K562 (cell line): ENCODE data around the gene CENPN. TPM values are rescaled to one million over a fixed set of nuclear protein-coding genes. Genes with fewer than 3 reads are reported as not detected.

Experiments used
- ATAC-seq: fragments of 200-7000 bp; cut with Tn5 transposase; 3 replicates; pipeline ENCODE4 v1.9.1; 2020; ENCODE audit warnings: moderate library complexity
- BruUV-seq: library from RNA; stranded (reverse); fragments of 400-500 nt; replicated peaks from 2 replicates; lab custom pipeline; 2021; lab: Mats Ljungman, UMichigan
- CTCF ChIA-PET: fragments of 300-600 bp; formaldehyde crosslinking; extraction: SDS; loops from one replicate; lab custom pipeline; 2021; ENCODE audit warnings: low intra/inter-chr PET ratio; lab: Yijun Ruan, JAX
- POLR2A ChIA-PET: fragments of 300-600, 350-650 bp; sonication (Branson Sonifier 250); formaldehyde crosslinking; extraction: SDS; loops from one replicate; lab custom pipeline; 2021; ENCODE audit warnings: antibody characterized with exemption, inconsistent platforms; lab: Yijun Ruan, JAX
- DNase-seq, 4 experiments: peaks; one replicate each; pipeline versions ENCODE4 v3.0.0 to v3.0.0-alpha.2; 2011 to 2018; ENCODE audit warnings: low spot score in 3 of 4, mixed read lengths in 3 of 4; ENCODE audit errors: extremely low read depth in 1 of 4
- FAIRE-seq: peaks from 2 replicates; lab custom pipeline; 2011; peaks lifted over from hg19 to GRCh38; lab: Jason Lieb, UNC
- H2AFZ ChIP-seq: 2 replicates; pipeline ENCODE4 v1.6.0; 2011; ENCODE audit warnings: low read depth, low read length, control low read depth, inconsistent platforms
- H3K27ac ChIP-seq: fragments of 200-600 bp; 3 replicates; pipeline ENCODE4 v1.8.0; 2011; ENCODE audit warnings: low read depth, mild to moderate bottlenecking, control low read depth, inconsistent platforms, low read length, moderate library complexity, mixed read lengths; ENCODE audit errors: extremely low read depth
- H3K27me3 ChIP-seq, 2 experiments: fragments of 300-600 bp in 1 of 2; 2 replicates in 1 of 2; 3 replicates in 1 of 2; pipeline versions ENCODE4 v1.6.0 to v1.8.0; 2011; ENCODE audit warnings: inconsistent platforms in 2 of 2, low read length in 2 of 2, mild to moderate bottlenecking in 1 of 2, mixed read lengths in 1 of 2, moderate library complexity in 1 of 2; ENCODE audit not compliant: control insufficient read depth in 2 of 2, insufficient read depth in 2 of 2
- H3K36me3 ChIP-seq: fragments of 300-600 bp; 3 replicates; pipeline ENCODE4 v1.8.0; 2011; ENCODE audit warnings: mild to moderate bottlenecking, low read length, inconsistent platforms; ENCODE audit not compliant: control insufficient read depth, insufficient read depth
- H3K4me1 ChIP-seq, 2 experiments: fragments of 200-600 bp in 1 of 2; replicated peaks in 1 of 2; 2 replicates in 1 of 2; 3 replicates in 1 of 2; pipeline versions ENCODE4 v1.5.1 to v1.8.0; 2011; ENCODE audit warnings: inconsistent platforms in 2 of 2, low read length in 2 of 2, mild to moderate bottlenecking in 1 of 2, mixed read lengths in 1 of 2, moderate library complexity in 1 of 2; ENCODE audit not compliant: control insufficient read depth in 2 of 2, insufficient read depth in 2 of 2
- H3K4me2 ChIP-seq: 2 replicates; pipeline ENCODE4 v1.6.1; 2011; ENCODE audit warnings: low read length, control low read depth, inconsistent platforms, mixed read lengths; ENCODE audit not compliant: insufficient read depth
- H3K4me3 ChIP-seq: fragments of 200-600 bp; sonication (generic), shearing (Covaris generic); 2 replicates; pipeline ENCODE4 v1.5.1; 2016; ENCODE audit warnings: control low read depth, inconsistent platforms
- H3K79me2 ChIP-seq: fragments of 200-600 bp; 3 replicates; pipeline ENCODE4 v1.8.0; 2011; ENCODE audit warnings: low read length, inconsistent platforms; ENCODE audit not compliant: control insufficient read depth, insufficient read depth
- H3K9ac ChIP-seq, 2 experiments: 2 replicates each; pipeline versions ENCODE4 v1.6.0 to v1.6.1; 2011; ENCODE audit warnings: low read depth in 2 of 2, low read length in 2 of 2, control low read depth in 1 of 2, inconsistent platforms in 1 of 2, mild to moderate bottlenecking in 1 of 2, mixed read lengths in 1 of 2; ENCODE audit not compliant: insufficient read depth in 1 of 2
- H3K9me1 ChIP-seq: one replicate; pipeline ENCODE4 v1.6.0; 2011; ENCODE audit warnings: inconsistent platforms, mild to moderate bottlenecking, low read length, moderate library complexity; ENCODE audit not compliant: control insufficient read depth, insufficient read depth
- H3K9me3 ChIP-seq: replicated peaks from 2 replicates; pipeline ENCODE4 v1.5.1; 2011; ENCODE audit warnings: low read depth, low read length, inconsistent platforms; ENCODE audit not compliant: control insufficient read depth, insufficient read depth
- H4K20me1 ChIP-seq: replicated peaks from 2 replicates; pipeline ENCODE4 v1.6.1; 2011; ENCODE audit warnings: low read length, inconsistent platforms, mixed read lengths; ENCODE audit not compliant: control insufficient read depth, insufficient read depth
- AFF1 ChIP-seq, 2 experiments: fragments of 450-650 bp; IDR thresholded peaks; 2 replicates each; pipeline ENCODE4 v1.6.1; 2018; ENCODE audit warnings: mild to moderate bottlenecking in 2 of 2, low read depth in 1 of 2; ENCODE audit not compliant: partially characterized antibody in 2 of 2
- ATF3 ChIP-seq, 2 experiments: fragments of 450-650 bp in 1 of 2; sonication (generic) in 1 of 2; formaldehyde crosslinking in 1 of 2; IDR thresholded peaks in 1 of 2; conservative IDR thresholded peaks in 1 of 2; 2 replicates each; pipeline versions ENCODE4 v1.6.1 to v1.8.1; 2016 to 2023; ENCODE audit warnings: mild to moderate bottlenecking in 2 of 2, moderate library complexity in 2 of 2, inconsistent platforms in 1 of 2, missing genetic modification reagents in 1 of 2
- CEBPG ChIP-seq, 3 experiments: fragments of 200-800 bp in 1 of 3; sonication (Bioruptor generic) in 1 of 3; sonication (generic) in 1 of 3; formaldehyde crosslinking in 1 of 3; IDR thresholded peaks in 2 of 3; conservative IDR thresholded peaks in 1 of 3; 2 replicates each; pipeline versions ENCODE4 v1.6.1 to v1.8.0; 2016 to 2022; ENCODE audit warnings: missing compliant biosample characterization in 2 of 3, missing genetic modification characterization in 2 of 3, mild to moderate bottlenecking in 1 of 3, missing genetic modification reagents in 1 of 3
- CHCHD3 ChIP-seq: fragments of 250-450 bp; sonication (Bioruptor Pico); IDR thresholded peaks from 2 replicates; pipeline ENCODE4 v2.1.2; 2022; ENCODE audit warnings: mild to moderate bottlenecking
- FOXA3 ChIP-seq, 2 experiments: fragments of 450-650 bp in 1 of 2; sonication (generic) in 1 of 2; formaldehyde crosslinking; IDR thresholded peaks in 1 of 2; conservative IDR thresholded peaks in 1 of 2; 2 replicates each; pipeline versions ENCODE4 v1.4.0 to v1.8.0; 2020 to 2022; ENCODE audit warnings: mild to moderate bottlenecking in 2 of 2, missing genetic modification reagents in 1 of 2
- LARP7 ChIP-seq: fragments of 450-650 bp; IDR thresholded peaks from 2 replicates; pipeline ENCODE4 v1.6.1; 2016
- ZFX ChIP-seq: sonication (generic); formaldehyde crosslinking; IDR thresholded peaks from 2 replicates; pipeline ENCODE4 v1.8.0; 2022; ENCODE audit warnings: mild to moderate bottlenecking, missing genetic modification reagents, moderate library complexity
- ZNF589 ChIP-seq: fragments of 200-800 bp; sonication (Bioruptor generic); IDR thresholded peaks from 2 replicates; pipeline ENCODE4 v1.6.1; 2016; ENCODE audit warnings: low read depth, missing genetic modification characterization, missing compliant biosample characterization
- ZNF717 ChIP-seq: fragments of 250-450 bp; sonication (Bioruptor Pico); IDR thresholded peaks from 2 replicates; pipeline ENCODE4 v1.5.0; 2021
- WGBS: fragments of 100-300 bp; shearing (Covaris generic); methylation state at CpG from one replicate; pipeline ENCODE4 v1.1.6; 2016; ENCODE audit warnings: low coverage, mixed read lengths; ENCODE audit not compliant: insufficient coverage; ENCODE audit errors: missing lambda C conversion rate; 5-methylcytosine and 5-hydroxymethylcytosine counted together
- in situ Hi-C: fragments of 300-500 bp; cut with MboI; formaldehyde crosslinking; loops from 4 replicates; pipeline ENCODE4 v1.15.0; 2018; ENCODE audit warnings: inconsistent platforms, mixed read lengths
- intact Hi-C: fragments of 100-400 bp; cut with micrococcal nuclease; formaldehyde crosslinking; loops from 2 replicates; pipeline ENCODE4 v1.14.2; 2022
- polyA plus RNA-seq, 8 experiments: library from polyadenylated mRNA; depleted of rRNA in 4 of 8; stranded (reverse) in 5 of 8; unstranded in 3 of 8; fragments of >200 nt; fragmentation: Nextera tagmentation in 2 of 8; fragmentation: Illumina TruSeq in 1 of 8; extraction: Ambion mirVana in 2 of 8; extraction: Trizol in 1 of 8; gene quantifications; 2 replicates each; pipeline versions ENCODE4 v1.2.1 to v1.2.3, GENCODE V29; 2011 to 2014; ENCODE audit warnings: inconsistent platforms in 1 of 8, missing spikeins in 1 of 8
- total RNA-seq, 7 experiments: library from RNA; depleted of rRNA in 6 of 7; stranded (reverse); fragments of >200 nt in 6 of 7; fragmentation: Illumina TruSeq in 2 of 7; extraction: Trizol in 2 of 7; gene quantifications; 2 replicates each; pipeline versions ENCODE4 v1.2.1 to v1.2.3, GENCODE V29; 2011 to 2021; ENCODE audit warnings: low replicate concordance in 1 of 7
- TF ChIP-seq, protein P1 (sequence below): fragments of 200-800 bp; sonication (Bioruptor generic); IDR thresholded peaks from 2 replicates; pipeline ENCODE4 v1.6.1; 2017; ENCODE audit warnings: missing genetic modification characterization, missing compliant biosample characterization

The CENPN gene
- total and polyA plus RNA-seq, 9 of the 15 experiments (the other 6 are each of a cell fraction or from before 2014, with no cell fraction given) = 92.3 to 384 (median 140) TPM

- TF ChIP-seq AFF1 (IDR thresholded peaks at IDR 0.05; ENCODE audit: low read depth in 1 of 2, partially characterized antibody in 2 of 2) = no peak
- TF ChIP-seq LARP7 = no peak
Observed at GRCh38 chr16:81003064-81003463, 4.0 kb upstream of the CENPN start (continued).

GRCh38 chr16:81003610-81004460, 3.2 kb upstream of the CENPN start:
- no TSS peak for BruUV-seq
- Histone ChIP-seq H4K20me1 (peaks cover 22% of the 10 kb centered on the region), H3K4me2 (peak overlapping the region; percentile 97), H2AFZ (no peak overlapping the region), H3K9ac (peak overlapping the region in 1 of 2 experiments; percentile 66; a peak in 2 of 4 replicates), H3K9me3 (no peaks in the 10 kb centered on the region)
- FAIRE-seq = no peak
- 51% methylated on average over 11 of the region's 11 CpGs for WGBS
- in situ Hi-C loops = loop anchor here (25.0 kb wide), 1 partner anchor 733 kb away; no protein-coding TSS in a partner anchor
- no peak for TF ChIP-seq FOXA3 (CRISPR knock-in tag; conservative IDR thresholded peaks at IDR 0.05 in 1 of 2, IDR thresholded peaks at IDR 0.05 in 1 of 2)
- no peak for TF ChIP-seq ZNF717 (CRISPR knock-in tag)
- TF ChIP-seq ATF3 (IDR thresholded peaks at IDR 0.05) = 0 out of 2 replicates have a peak, but pooled peaks have one; percentile 32
- TF ChIP-seq ATF3 (CRISPR knock-in tag; conservative IDR thresholded peaks at IDR 0.05) = no peak
- 0 out of 2 replicates have a peak, but pooled peaks have one; percentile 14 for TF ChIP-seq ZFX (CRISPR knock-in tag)
- TF ChIP-seq CHCHD3 = no peak
- TF ChIP-seq, protein P1, sequence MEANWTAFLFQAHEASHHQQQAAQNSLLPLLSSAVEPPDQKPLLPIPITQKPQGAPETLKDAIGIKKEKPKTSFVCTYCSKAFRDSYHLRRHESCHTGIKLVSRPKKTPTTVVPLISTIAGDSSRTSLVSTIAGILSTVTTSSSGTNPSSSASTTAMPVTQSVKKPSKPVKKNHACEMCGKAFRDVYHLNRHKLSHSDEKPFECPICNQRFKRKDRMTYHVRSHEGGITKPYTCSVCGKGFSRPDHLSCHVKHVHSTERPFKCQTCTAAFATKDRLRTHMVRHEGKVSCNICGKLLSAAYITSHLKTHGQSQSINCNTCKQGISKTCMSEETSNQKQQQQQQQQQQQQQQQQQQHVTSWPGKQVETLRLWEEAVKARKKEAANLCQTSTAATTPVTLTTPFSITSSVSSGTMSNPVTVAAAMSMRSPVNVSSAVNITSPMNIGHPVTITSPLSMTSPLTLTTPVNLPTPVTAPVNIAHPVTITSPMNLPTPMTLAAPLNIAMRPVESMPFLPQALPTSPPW = 0 out of 2 replicates have a peak, but pooled peaks have one; percentile 4
- no peak for TF ChIP-seq CEBPG (CRISPR knock-in tag; IDR thresholded peaks at IDR 0.05)
- 0 out of 4 replicates have a peak, but pooled peaks of 1 of the 2 experiments have one; percentile 17 for TF ChIP-seq CEBPG (tag; conservative IDR thresholded peaks at IDR 0.05 in 1 of 2, IDR thresholded peaks at IDR 0.05 in 1 of 2)
- TF ChIP-seq ZNF589 (CRISPR knock-in tag) = no peak
- TF ChIP-seq, all 486 proteins: peak for 4
- H3K27me3 ChIP-seq = no peaks in the 10 kb centered on the region
- peaks cover 13% of the 10 kb centered on the region; the same call in 2 of the 3 replicates for H3K36me3 ChIP-seq
- ATAC-seq = no peak
- H3K4me1 ChIP-seq = peaks cover 21 to 28% of the 10 kb centered on the region in 2 experiments; a peak in 4 of 5 replicates
- ChIA-PET CTCF (interaction anchor here (0.6 to 0.8 kb wide), 3 partner anchors 14 to 579 kb away, joined by 3 to 4 read pairs (median 3); partner anchors contain the start of gene ATMIN), POLR2A (interaction anchor here (0.5 to 2.0 kb wide), 10 partner anchors 10 to 804 kb away, joined by 3 to 8 read pairs (median 3); partner anchors contain the start of gene ATMIN)
- peak overlapping the region; percentile 82; the same call in 1 of the 2 replicates for H3K4me3 ChIP-seq
- H3K27ac ChIP-seq = no peak overlapping the region
- H3K9me1 ChIP-seq = peaks cover 4% of the 10 kb centered on the region
- DNase-seq = no peak
- intact Hi-C loops = no loop called here
- peaks cover 93% of the 10 kb centered on the region for H3K79me2 ChIP-seq
